Pulmonary artery endothelial cell (primary cell): Measurements from ENCODE around the gene RHBDF1. TPM values are rescaled to one million over a fixed set of nuclear protein-coding genes. Genes with fewer than 3 reads are reported as not detected.

Source experiments
- DNase-seq: peaks from one replicate; pipeline ENCODE4 v3.0.0-alpha.2; 2011; ENCODE audit warnings: low read depth, low spot score
- total RNA-seq: library from RNA; depleted of rRNA; stranded (reverse); fragments of >200 nt; gene quantifications from 2 replicates; pipeline ENCODE4 v1.2.3, GENCODE V29; 2014

Gene RHBDF1
- total RNA-seq, 1 donor from 2014 or later = 24.9 TPM

DNA sequence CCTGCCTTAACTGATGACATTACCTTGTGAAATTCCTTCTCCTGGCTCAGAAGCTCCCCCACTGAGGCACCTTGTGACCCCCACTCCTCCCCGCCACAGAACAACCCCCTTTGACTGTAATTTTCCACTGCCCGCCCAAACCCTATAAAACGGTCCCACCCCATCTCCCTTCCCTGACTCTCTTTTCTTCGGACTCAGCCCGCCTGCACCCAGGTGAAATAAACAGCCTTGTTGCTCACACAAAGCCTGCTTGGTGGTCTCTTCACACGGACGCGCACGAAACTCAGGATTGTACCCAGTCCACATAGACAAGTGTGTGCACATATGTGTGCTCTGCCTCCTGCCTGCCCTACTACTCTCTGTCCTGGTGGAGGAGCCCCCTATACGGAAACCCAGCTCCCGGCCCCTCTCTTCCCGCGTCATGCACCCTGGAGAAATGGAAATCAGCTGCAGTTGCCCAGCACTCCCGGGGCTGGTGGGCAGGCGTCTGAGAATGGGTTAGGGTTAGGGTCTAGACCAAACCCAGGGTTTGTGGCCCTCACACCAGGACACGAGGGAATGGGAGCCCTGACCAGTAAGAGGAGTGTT, 2.4 kb upstream of the RHBDF1 start:
- no peak for DNase-seq

DNA sequence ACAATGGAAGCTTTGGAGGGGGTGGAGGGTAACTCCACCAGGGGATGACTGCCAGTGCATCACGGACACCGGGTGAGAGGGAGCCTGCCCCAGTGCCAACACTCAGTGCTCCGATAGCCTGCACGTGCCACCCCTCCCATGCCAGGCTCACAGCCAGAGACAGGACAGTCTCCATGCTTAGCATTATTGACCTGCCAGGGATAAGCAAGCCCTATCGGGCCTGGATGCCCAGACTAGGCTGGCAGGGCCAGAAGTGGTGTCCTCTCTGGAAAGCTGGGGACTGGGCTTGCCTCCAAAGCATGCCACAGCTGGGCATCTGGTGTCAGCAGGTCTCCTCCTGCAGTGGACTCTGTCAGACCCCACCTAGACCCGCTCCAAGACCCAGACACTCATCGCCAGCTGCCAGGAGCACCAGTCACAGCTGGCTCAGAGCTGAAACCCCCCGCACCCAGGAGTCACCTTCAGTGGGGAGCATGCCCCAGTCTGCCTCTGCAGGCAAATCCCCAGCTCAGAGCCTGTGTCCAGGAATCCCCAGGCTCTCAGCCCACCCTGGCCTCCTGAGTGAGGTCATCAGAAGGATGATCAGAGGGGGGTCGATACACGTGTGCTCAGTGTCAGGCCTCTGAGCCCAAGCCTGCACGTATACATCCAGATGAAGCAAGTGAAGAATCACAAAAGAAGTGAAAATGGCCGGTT, 1.8 kb upstream of the RHBDF1 start:
- no peak for DNase-seq

DNA sequence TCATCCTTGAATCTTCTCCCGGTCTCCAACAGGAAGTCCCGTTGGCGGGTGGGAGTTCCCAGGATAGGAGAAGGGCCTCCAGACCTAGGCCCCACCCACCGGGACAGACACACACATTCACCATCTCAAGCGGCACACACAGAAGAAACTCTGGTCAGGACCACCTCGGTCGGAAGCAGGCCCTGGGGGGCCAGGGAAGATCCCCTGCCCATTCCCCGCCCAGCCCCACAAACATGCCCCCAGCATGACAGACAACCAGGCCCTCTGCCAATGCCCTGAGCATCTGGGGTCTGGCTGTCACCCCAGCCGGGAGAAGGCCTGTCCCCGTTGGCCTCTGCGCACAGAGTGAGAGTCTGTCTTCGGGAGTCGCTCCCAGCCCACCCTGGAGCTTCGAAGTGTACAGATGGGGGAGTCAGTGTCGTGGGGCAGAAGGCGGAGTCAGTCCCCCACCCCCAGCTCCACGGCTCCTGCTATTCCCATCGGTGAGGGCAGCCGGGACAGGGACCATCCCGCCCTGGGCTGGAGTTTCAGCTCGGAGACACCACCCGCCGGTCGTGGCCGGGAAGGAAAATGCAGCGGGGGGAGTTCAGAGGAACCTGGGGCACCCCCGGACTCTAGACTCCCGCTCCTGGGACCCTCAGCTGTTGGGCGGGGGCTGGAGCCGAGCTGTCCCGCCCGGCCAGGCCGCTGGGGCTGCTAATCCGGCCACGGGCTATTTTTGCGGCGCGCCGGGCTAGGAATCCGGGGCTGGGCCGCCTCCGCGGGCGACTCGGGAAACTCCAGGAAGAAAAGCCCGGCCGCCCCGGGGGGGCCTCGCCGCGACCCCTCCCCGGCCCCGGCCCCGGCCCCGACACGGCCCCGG, 660 bp downstream of the RHBDF1 start:
- DNase-seq = no peak

DNA sequence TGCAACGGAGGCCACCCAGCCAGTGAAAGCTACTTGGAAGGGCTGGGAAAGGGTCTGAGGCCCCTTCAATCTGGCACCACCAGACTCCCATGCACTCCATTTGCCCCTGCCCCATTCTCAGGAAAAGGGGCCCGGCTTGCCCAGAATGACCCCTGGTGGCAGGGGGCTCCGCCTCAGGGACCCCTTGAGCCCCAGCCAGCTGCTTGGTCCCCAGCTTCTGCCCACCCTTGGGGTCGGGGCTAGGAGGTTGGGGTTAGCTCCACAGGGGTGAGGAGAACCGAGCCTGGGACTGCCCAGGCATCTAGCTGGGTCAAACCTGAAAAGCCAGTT, 1.3 kb downstream of the RHBDF1 start:
- no peak for DNase-seq

DNA sequence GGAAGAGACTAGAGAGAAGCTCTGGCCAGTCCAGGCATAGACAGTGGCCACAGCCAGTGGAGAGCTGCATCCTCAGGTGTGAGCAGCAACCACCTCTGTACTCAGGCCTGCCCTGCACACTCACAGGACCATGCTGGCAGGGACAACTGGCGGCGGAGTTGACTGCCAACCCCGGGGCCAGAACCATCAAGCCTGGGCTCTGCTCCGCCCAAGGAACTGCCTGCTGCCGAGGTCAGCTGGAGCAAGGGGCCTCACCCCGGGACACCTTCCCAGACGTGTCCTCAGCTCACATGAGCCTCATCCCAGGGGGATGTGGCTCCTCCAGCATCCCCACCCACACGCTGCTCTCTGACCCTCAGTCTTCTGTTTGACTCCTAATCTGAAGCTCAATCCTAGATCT, 3.2 kb downstream of the RHBDF1 start:
- DNase-seq = no peak

DNA sequence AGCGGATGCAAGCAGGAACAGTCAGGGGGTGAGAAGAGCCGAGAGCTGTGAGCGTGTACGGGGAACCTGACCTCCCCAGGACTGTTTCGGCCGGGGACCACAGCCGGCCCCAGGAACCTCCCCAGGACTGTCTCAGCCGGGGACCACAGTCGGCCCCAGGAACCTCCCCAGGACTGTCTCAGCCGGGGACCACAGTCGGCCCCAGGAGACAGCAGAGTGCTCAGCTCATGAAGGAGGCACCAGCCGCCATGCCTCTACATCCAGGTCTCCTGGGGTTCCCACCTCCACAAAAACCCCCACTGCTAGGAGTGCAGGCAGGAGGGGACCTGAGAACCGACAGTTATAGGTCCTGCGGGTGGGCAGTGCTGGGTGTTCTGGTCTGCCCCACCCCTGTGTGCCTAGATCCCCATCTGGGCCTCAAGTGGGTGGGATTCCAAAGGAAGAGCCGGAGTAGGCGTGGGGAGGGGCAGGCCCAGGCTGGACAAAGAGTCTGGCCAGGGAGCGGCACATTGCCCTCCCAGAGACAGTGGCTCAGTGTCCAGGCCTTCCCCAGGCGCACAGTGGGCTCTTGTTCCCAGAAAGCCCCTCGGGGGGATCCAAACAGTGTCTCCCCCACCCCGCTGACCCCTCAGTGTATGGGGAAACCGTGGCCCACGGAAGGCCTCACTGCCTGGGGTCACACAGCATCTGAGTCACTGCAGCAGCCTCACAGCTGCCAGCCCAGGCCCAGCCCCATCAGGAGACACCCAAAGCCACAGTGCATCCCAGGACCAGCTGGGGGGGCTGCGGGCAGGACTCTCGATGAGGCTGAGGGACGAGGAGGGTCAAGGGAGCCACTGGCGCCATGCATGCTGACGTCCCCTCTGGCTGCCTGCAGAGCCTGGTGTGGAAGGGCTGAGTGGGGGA, 4.3 kb downstream of the RHBDF1 start:
- no peak for DNase-seq

DNA sequence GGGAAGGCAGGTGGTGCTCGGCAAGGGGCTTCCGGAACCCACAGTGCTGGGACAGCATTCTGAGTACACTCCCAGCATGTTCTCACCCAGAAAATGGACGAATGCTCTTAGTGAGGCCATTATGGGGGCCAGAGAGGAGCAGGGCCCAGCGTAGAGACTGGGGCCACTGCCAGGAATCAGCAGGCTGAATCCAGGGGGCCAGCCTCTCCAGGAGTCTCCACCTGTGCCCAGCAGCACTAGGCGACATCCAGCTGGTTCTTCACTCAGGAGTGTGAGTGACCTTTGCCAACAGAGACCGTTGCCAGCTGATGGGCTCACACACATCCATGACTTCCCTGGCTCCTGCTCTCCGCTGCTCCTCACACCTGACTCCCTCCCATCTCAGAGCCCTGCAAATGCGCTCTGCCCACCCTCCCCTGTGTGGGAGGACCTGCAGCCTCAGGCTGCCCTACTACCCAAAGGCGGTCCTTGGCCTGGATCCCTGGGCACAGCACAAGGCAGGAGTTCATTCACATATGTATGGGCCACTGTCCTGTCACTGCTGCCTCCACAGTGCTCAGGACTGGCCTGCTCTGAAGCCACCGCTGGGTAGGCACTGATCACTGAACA, 5.1 kb downstream of the RHBDF1 start:
- no peak for DNase-seq

DNA sequence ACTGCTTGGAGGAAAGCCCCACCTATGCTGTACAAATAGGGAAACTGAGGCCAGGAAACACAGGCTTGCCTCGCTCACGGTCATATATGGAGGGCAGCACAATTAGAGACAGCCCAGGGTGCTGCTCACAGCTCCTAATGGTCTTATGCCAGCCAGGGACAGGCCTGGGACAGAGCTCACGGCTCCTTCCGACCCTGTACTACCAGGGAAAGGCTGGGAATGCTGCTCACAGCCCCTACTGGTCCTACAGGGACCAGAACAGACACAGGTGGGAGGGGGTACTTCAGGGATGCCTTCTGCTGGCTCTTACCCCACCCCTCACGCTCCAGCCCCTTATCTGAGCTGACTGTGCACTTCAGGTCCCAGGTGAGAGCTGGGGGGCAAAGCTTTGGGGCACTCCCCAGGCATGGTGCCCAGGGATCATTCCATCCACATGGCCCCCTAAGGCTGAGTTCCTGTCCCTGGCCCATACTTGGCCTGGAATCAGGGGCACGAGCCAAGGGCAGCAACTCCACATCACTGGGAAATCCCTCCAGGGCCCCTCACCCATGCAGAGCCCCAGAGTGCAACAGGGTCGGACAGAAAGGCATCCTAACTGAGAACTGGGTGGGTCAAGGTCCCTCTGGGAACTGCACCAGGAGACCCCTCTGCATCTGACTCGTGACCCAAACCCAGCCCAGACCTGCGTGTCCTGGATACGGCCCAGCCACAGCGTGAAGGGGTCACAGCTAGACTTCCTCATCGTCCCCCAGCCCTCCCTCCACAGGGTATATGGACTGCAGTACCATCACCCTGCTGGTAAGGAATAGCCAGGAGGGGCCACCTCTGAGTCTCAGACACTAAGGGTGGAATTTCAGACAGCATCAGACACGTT, 5.9 kb downstream of the RHBDF1 start:
- no peak for DNase-seq

DNA sequence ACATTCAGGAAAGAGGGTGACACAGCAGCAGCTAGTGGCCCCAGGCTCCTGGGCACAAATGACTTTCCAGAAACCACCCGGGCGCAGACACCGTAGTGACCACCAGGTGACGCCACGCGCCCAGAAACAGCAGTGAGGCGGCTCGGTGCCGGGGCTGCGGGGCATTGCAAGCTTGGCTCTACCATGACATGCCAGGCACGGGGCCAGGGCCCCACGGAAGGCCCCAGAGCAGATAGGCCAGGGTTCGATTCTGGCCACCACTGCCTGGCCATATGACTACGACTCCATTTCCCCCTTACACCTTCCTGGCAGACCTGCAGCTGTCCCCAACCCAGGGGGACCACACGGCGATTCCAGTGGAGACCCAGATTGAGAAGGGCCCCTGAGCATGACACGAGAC, 6.7 kb downstream of the RHBDF1 start:
- no peak for DNase-seq

DNA sequence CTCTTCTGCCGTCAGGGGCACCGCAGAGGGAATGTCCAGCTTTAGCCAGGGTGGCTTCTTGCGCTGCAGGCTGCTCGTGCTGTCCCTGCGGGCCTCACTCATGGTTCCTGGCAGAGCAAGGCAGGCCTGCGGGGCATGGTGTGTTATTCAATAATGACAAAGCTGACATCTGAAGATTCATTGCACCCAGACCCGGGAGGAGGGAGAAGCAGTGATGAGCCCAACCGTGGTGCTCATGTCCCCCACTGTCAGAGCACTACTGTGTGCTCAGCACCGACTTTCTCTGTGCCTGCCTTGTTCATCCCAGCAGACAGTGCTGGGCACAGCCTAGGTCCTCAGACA, 7.5 kb downstream of the RHBDF1 start:
- no peak for DNase-seq

DNA sequence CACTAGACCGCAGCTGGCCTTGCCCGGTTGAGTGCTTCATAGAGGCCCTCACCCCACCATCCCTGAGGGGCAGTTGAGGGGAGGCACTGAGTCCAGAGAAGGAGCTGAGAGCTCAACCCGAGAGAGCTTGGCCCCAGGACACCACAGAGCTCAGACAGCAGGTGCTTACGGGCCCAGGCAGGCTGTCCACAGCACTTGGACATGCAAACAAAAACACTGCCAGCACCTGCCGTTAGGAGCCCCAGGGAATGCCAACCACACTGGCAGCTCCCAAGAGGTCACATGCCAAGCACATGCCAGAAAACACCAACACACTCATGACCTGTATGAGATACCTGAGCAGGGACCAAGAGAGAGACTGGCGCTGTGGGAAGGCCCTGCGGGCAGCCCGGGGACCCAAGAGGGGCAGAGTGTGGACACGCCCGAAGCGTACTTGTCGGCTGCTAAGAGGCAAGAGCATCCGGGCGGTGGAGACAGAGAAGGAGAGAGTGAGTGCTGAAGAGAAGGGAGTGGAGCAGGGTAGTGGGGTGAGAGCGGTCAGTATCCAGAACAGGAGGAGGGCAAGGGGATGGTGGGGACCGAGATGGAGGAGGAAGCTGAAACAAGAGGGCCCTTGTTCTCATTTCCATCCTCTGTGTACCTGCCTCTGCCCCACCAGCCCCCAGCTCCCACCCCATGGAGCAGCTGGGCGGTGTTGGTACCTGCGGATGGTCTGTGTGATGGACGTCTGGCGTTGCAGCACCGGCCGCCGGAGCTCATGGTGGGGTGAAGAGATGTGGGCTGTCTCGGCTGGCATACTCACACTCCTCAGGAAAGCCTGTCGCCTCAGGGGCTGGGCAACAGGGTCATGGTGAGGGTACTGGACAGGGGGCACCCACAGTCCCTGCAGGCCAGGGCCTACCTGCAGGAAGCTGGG, 8.2 kb downstream of the RHBDF1 start:
- no peak for DNase-seq

DNA sequence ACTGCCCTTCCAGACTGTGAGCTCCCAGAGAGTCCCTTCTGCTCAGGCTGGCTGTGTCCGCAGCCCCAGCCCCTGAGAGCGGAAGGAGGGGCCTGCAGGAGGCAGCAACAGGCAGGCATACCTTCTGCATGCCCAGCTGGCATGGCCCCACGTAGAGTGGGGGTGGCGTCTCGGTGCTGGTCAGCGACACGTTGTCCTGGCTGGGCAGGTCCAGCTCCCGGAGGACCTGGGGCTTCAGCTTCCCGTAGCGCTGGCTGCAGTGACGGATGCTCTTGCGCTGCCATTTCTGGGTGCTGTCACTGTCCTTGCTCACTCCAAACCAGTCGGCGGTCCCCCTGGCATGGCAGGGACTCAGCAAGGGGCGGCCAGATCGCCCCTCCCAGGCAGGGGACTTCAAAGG, 9.0 kb downstream of the RHBDF1 start:
- no peak for DNase-seq

DNA sequence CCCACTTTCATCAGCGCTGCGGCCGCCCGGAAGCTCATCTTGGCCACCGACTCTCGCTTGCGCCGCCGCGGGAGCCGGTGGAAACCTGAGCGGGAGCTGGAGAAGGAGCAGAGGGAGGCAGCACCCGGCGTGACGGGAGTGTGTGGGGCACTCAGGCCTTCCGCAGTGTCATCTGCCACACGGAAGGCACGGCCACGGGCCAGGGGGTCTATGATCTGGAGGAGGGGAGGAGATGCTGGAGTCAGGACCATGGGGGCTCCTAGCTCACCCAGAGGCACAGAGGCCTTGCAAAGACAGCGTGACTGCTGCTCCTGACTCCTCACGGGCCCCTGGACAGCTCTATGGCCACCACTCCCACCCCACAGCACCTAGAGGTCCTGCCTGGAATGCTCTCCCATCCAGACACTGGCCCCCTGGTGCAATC, 9.5 kb downstream of the RHBDF1 start:
- no peak for DNase-seq

DNA sequence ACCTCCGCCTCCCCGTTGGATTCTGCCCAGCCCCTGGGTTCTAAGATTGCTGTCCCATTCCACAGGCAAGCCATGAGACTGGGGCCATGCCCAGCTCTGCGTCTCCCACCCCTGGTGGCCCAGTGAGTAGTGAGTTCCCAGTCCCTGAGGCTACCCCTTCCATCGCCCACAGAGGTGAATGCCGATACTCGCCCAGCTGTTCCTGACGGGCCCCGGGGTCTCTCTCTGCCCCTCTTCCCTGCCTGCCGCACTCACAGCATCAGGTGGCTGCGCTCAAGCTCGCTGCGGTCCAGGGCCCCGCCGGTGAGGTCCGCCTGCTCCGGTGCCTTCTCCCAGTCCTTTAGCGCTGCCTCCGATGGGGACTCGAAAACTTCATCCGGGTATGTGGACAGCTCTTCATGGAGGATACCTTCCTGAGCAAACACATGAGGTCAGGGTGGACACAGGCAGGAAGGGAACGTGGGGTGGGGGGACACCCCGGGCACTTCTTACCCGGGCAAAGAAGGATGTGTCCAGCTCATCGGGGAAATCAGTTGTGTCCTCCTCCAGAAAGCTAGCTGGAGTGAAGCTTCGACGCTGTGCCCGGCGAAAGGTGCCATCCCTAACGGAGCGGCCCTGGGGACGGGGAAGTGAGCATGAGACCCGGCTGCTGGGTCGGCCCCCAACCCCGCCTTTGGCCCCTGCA, 10.0 kb downstream of the RHBDF1 start:
- DNase-seq = no peak

DNA sequence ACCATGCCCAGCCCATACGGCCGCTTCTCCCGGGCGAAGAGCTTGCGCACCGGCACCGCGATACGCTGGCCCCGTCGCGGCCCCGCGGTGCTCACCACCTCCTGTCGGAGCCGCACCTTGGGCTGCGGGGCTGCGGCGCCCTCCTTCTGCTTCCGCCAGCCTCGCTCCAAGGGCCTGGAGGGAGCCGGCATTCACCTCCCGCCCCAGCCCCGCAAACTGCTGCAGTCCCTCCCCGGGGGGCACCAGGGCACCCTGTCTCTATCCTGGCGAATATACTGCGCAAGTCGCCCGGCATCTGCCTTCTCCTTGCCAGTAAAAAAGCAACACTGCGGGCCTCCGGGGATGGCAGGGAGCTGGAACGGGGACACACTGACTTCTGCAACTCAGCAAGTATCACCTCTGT, 10.6 kb downstream of the RHBDF1 start:
- DNase-seq = no peak

DNA sequence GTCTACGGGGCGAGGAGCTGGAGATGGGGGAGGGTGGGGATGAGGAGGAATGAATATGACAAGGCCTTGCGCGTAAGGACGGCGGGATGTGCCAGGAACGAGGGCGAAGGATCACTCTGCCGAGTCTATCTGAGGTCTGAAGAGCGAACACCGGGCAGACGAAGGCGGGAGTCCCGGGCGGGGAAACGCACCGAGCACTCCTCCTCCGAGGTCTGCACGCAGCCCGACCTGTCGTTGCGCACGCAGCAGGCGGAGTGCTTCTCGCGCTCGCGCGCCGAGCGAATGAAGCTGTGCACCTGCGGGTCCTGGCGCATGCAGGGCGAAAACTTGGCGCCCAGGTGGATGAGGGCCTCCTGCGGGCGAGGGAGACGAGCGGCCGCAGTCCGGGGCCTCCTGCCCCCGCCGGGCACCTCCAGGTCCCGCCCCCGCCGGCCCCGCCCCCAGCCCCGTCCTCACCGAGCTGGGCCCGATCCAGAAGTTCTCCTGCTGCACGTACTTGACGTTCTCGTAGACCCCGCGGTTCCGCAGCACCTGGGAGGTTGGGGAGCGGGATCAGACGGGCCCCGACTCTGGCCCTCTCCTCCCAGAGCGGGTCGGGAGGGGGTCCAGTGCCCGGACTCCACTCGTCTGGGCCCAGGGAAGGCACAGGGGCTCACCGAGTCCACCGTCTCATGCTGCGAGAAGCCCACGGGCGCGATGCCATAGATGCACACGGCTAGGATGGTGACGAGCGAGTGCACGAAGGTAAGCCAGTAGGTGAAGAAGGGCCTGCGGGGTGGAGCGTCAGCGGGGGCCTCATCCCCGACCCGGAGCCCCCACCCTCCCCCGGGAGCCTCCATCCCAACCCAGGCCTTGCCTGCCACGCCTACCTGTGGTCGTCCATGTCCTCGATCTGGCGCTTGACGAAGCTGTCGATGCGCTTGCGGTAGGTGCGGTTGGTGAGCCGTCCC, 11.2 kb downstream of the RHBDF1 start:
- DNase-seq = no peak

DNA sequence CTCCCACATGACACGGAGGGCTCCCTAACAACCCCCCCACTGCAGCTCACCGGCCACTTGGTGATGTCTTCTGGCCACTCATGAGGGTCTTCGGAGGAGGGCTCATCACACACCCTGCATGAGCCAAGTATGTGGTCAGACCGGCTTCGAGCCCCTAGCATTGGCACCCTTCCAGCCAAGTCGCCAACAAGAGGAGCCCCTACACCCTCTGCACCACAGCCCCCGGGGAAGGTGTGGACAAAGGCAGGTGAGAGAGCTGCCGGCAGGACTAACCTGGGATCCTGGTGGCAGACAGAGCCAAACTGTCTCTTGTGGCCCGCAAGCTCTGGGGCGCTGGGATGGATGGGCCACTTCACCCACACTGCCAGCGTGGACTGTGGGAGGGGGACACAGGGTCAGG, 12.3 kb downstream of the RHBDF1 start:
- no peak for DNase-seq
